ENCODE results near the gene ZBTB42. TPM values are rescaled to one million over a fixed set of nuclear protein-coding genes. Genes with fewer than 3 reads are reported as not detected.

Gene ZBTB42
- polyA plus RNA-seq, 1 donor from 2014 or later, result 1.0 TPM

GRCh38 chr14:104765517-104765916 is 35.4 kb upstream of the ZBTB42 start:
- Mint-ChIP-seq H3K9me3 (no peaks in the 10 kb centered on the region), H3K4me1 (peaks cover 0 to 6% (median 1%) of the 10 kb centered on the region in 3 donors), H3K27ac (no peak overlapping the region)

GRCh38 chr14:104766256-104766862 is 34.5 kb upstream of the ZBTB42 start:
- H3K27me3 Mint-ChIP-seq, result no peaks in the 10 kb centered on the region
- peaks cover 5% of the 10 kb centered on the region for H3K36me3 Mint-ChIP-seq
- H3K9me3 Mint-ChIP-seq, result no peaks in the 10 kb centered on the region
- no peak overlapping the region for H3K27ac Mint-ChIP-seq
- no peak overlapping the region for H3K4me3 Mint-ChIP-seq
- peaks cover 0 to 4% (median 1%) of the 10 kb centered on the region in 3 donors for H3K4me1 Mint-ChIP-seq

More at GRCh38 chr14:104765517-104765916, 35.4 kb upstream of the ZBTB42 start:
- Mint-ChIP-seq H3K4me3 (no peak overlapping the region), H3K36me3 (peaks cover 1% of the 10 kb centered on the region), H3K27me3 (no peaks in the 10 kb centered on the region)

GRCh38 chr14:104766863-104767633 is 33.9 kb upstream of the ZBTB42 start:
- Mint-ChIP-seq H3K9me3 (no peaks in the 10 kb centered on the region), H3K27me3 (no peaks in the 10 kb centered on the region), H3K27ac (no peak overlapping the region), H3K4me3 (no peak overlapping the region), H3K36me3 (peaks cover 5% of the 10 kb centered on the region), H3K4me1 (peaks cover 0 to 4% (median 1%) of the 10 kb centered on the region in 3 donors)

GRCh38 chr14:104767634-104767918 is 33.3 kb upstream of the ZBTB42 start:
- peaks cover 0 to 4% (median 1%) of the 10 kb centered on the region in 3 donors for H3K4me1 Mint-ChIP-seq
- no peaks in the 10 kb centered on the region for H3K9me3 Mint-ChIP-seq
- H3K36me3 Mint-ChIP-seq, result peaks cover 5% of the 10 kb centered on the region
- H3K4me3 Mint-ChIP-seq, result no peak overlapping the region
- no peaks in the 10 kb centered on the region for H3K27me3 Mint-ChIP-seq
- H3K27ac Mint-ChIP-seq, result no peak overlapping the region

GRCh38 chr14:104768437-104769323 is 32.2 kb upstream of the ZBTB42 start:
- Mint-ChIP-seq H3K4me1 (peaks cover 0 to 4% (median 0%) of the 10 kb centered on the region in 3 donors), H3K27ac (peak overlapping the region in 1 of 3 donors; percentile 76), H3K36me3 (peaks cover 5% of the 10 kb centered on the region), H3K27me3 (no peaks in the 10 kb centered on the region), H3K4me3 (peak overlapping the region in 1 of 4 donors; percentile 47), H3K9me3 (no peaks in the 10 kb centered on the region)

- H3K27ac Mint-ChIP-seq, result no peak overlapping the region
- H3K36me3 Mint-ChIP-seq, result peaks cover 5% of the 10 kb centered on the region
- H3K9me3 Mint-ChIP-seq, result no peaks in the 10 kb centered on the region
- H3K27me3 Mint-ChIP-seq, result no peaks in the 10 kb centered on the region
- H3K4me1 Mint-ChIP-seq, result peaks cover 0 to 4% (median 0%) of the 10 kb centered on the region in 3 donors
- peak overlapping the region in 1 of 4 donors; percentile 47 for H3K4me3 Mint-ChIP-seq
Observed at GRCh38 chr14:104769324-104770071, 31.4 kb upstream of the ZBTB42 start.

GRCh38 chr14:104770072-104770579 is 30.8 kb upstream of the ZBTB42 start:
- Mint-ChIP-seq H3K9me3 (no peaks in the 10 kb centered on the region), H3K27me3 (no peaks in the 10 kb centered on the region), H3K27ac (no peak overlapping the region), H3K4me1 (peaks cover 0 to 4% (median 0%) of the 10 kb centered on the region in 3 donors), H3K4me3 (no peak overlapping the region), H3K36me3 (peaks cover 5% of the 10 kb centered on the region)

- H3K36me3 Mint-ChIP-seq, result peaks cover 4% of the 10 kb centered on the region
- peaks cover 0 to 1% (median 0%) of the 10 kb centered on the region in 3 donors for H3K4me1 Mint-ChIP-seq
- H3K27ac Mint-ChIP-seq, result no peak overlapping the region
- H3K9me3 Mint-ChIP-seq, result no peaks in the 10 kb centered on the region
- H3K27me3 Mint-ChIP-seq, result no peaks in the 10 kb centered on the region
- no peak overlapping the region for H3K4me3 Mint-ChIP-seq
Observed at GRCh38 chr14:104770851-104771272, 30.0 kb upstream of the ZBTB42 start.

GRCh38 chr14:104771374-104771773 is 29.5 kb upstream of the ZBTB42 start:
- H3K4me1 Mint-ChIP-seq, result peaks cover 0 to 1% (median 0%) of the 10 kb centered on the region in 3 donors
- peaks cover 4% of the 10 kb centered on the region for H3K36me3 Mint-ChIP-seq
- H3K27me3 Mint-ChIP-seq, result no peaks in the 10 kb centered on the region
- H3K27ac Mint-ChIP-seq, result no peak overlapping the region
- no peak overlapping the region for H3K4me3 Mint-ChIP-seq
- H3K9me3 Mint-ChIP-seq, result no peaks in the 10 kb centered on the region

- Mint-ChIP-seq H3K4me3 (peak overlapping the region in 1 of 4 donors; percentile 33), H3K27me3 (no peaks in the 10 kb centered on the region), H3K4me1 (peaks cover 0 to 1% (median 0%) of the 10 kb centered on the region in 3 donors), H3K36me3 (peaks cover 4% of the 10 kb centered on the region), H3K27ac (no peak overlapping the region), H3K9me3 (no peaks in the 10 kb centered on the region)
Observed at GRCh38 chr14:104771918-104772706, 28.8 kb upstream of the ZBTB42 start.

- no peaks in the 10 kb centered on the region for H3K27me3 Mint-ChIP-seq
- H3K27ac Mint-ChIP-seq, result no peak overlapping the region
Observed at GRCh38 chr14:104772707-104773504, 28.0 kb upstream of the ZBTB42 start.

GRCh38 chr14:104773505-104774452 is 27.1 kb upstream of the ZBTB42 start:
- peaks cover 0 to 1% (median 0%) of the 10 kb centered on the region in 3 donors for H3K4me1 Mint-ChIP-seq
- H3K4me3 Mint-ChIP-seq, result peak overlapping the region in 1 of 4 donors; percentile 60
- no peaks in the 10 kb centered on the region for H3K27me3 Mint-ChIP-seq
- H3K36me3 Mint-ChIP-seq, result peaks cover 4% of the 10 kb centered on the region
- H3K27ac Mint-ChIP-seq, result no peak overlapping the region
- no peaks in the 10 kb centered on the region for H3K9me3 Mint-ChIP-seq

More at GRCh38 chr14:104772707-104773504, 28.0 kb upstream of the ZBTB42 start:
- no peak overlapping the region for H3K4me3 Mint-ChIP-seq
- H3K9me3 Mint-ChIP-seq, result no peaks in the 10 kb centered on the region
- peaks cover 0 to 1% (median 0%) of the 10 kb centered on the region in 3 donors for H3K4me1 Mint-ChIP-seq
- peaks cover 4% of the 10 kb centered on the region for H3K36me3 Mint-ChIP-seq
